ENCODE data around the gene CEP70.

DNA sequence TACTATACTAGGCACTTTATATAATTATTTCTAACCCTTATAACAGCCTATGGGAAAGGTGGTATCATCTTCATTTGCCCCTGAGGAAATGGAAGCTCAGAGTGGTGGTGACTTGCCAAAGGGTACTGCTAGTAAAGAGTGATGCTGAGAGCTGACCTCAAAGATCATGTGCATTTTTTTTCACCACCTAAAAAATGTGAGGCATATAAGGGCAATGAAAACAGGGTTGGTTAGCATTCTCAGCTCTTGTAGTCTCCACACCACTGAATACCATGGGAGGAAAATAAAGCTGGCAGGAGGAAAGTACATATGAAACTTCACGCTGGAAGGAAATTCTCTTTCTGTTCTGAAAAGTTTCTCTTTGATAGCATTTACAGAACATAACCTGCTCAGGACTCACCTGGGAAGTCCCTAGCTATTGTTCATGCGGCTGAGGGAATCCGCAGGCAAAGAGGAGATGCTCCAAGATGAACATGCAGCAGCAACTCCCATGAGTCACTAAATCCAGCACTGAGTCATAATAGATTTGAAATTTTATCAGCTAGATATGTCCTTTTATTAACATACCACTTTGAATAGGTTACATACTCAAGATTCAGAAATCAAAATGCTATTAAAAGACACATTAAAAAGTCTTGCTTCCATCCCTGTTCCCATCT, 31.8 kb upstream of the CEP70 start:
- TF ChIP-seq, protein P1, sequence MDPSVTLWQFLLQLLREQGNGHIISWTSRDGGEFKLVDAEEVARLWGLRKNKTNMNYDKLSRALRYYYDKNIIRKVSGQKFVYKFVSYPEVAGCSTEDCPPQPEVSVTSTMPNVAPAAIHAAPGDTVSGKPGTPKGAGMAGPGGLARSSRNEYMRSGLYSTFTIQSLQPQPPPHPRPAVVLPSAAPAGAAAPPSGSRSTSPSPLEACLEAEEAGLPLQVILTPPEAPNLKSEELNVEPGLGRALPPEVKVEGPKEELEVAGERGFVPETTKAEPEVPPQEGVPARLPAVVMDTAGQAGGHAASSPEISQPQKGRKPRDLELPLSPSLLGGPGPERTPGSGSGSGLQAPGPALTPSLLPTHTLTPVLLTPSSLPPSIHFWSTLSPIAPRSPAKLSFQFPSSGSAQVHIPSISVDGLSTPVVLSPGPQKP (IDR thresholded peaks at IDR 0.05; ENCODE audit: low read depth, low read length), result no peak
- TF ChIP-seq, protein P2, sequence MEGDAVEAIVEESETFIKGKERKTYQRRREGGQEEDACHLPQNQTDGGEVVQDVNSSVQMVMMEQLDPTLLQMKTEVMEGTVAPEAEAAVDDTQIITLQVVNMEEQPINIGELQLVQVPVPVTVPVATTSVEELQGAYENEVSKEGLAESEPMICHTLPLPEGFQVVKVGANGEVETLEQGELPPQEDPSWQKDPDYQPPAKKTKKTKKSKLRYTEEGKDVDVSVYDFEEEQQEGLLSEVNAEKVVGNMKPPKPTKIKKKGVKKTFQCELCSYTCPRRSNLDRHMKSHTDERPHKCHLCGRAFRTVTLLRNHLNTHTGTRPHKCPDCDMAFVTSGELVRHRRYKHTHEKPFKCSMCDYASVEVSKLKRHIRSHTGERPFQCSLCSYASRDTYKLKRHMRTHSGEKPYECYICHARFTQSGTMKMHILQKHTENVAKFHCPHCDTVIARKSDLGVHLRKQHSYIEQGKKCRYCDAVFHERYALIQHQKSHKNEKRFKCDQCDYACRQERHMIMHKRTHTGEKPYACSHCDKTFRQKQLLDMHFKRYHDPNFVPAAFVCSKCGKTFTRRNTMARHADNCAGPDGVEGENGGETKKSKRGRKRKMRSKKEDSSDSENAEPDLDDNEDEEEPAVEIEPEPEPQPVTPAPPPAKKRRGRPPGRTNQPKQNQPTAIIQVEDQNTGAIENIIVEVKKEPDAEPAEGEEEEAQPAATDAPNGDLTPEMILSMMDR (IDR thresholded peaks at IDR 0.05), result no peak
- TF ChIP-seq HDAC2 (IDR thresholded peaks at IDR 0.05) (no peak), JUNB (IDR thresholded peaks at IDR 0.05) (no peak), MYC (IDR thresholded peaks at IDR 0.05; ENCODE audit: borderline replicate concordance, low read length) (no peak), FOXS1 (CRISPR knock-in tag; IDR thresholded peaks at IDR 0.05) (no peak)
- TF ChIP-seq, protein P3, sequence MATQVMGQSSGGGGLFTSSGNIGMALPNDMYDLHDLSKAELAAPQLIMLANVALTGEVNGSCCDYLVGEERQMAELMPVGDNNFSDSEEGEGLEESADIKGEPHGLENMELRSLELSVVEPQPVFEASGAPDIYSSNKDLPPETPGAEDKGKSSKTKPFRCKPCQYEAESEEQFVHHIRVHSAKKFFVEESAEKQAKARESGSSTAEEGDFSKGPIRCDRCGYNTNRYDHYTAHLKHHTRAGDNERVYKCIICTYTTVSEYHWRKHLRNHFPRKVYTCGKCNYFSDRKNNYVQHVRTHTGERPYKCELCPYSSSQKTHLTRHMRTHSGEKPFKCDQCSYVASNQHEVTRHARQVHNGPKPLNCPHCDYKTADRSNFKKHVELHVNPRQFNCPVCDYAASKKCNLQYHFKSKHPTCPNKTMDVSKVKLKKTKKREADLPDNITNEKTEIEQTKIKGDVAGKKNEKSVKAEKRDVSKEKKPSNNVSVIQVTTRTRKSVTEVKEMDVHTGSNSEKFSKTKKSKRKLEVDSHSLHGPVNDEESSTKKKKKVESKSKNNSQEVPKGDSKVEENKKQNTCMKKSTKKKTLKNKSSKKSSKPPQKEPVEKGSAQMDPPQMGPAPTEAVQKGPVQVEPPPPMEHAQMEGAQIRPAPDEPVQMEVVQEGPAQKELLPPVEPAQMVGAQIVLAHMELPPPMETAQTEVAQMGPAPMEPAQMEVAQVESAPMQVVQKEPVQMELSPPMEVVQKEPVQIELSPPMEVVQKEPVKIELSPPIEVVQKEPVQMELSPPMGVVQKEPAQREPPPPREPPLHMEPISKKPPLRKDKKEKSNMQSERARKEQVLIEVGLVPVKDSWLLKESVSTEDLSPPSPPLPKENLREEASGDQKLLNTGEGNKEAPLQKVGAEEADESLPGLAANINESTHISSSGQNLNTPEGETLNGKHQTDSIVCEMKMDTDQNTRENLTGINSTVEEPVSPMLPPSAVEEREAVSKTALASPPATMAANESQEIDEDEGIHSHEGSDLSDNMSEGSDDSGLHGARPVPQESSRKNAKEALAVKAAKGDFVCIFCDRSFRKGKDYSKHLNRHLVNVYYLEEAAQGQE (IDR thresholded peaks at IDR 0.05), result no peak
- TF ChIP-seq, protein P4, sequence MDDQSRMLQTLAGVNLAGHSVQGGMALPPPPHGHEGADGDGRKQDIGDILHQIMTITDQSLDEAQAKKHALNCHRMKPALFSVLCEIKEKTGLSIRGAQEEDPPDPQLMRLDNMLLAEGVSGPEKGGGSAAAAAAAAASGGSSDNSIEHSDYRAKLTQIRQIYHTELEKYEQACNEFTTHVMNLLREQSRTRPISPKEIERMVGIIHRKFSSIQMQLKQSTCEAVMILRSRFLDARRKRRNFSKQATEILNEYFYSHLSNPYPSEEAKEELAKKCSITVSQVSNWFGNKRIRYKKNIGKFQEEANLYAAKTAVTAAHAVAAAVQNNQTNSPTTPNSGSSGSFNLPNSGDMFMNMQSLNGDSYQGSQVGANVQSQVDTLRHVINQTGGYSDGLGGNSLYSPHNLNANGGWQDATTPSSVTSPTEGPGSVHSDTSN (IDR thresholded peaks at IDR 0.05), result no peak
